ENCODE data around the gene TSPAN31. TPM values are rescaled to one million over a fixed set of nuclear protein-coding genes. Genes with fewer than 3 reads are reported as not detected.

TSPAN31 gene
- total RNA-seq, 2 donors from 2014 or later = 21.7 to 27.8 TPM

GRCh38 chr12:57715786-57716185, 29.1 kb upstream of the TSPAN31 start:
- no peaks in the 10 kb centered on the region for H3K27me3 ChIP-seq (ENCODE audit: control insufficient read depth, insufficient read depth, low read length, poor library complexity, severe bottlenecking)
- no peak overlapping the region for H3K4me3 ChIP-seq (ENCODE audit: low read length)
- H3K27ac ChIP-seq (ENCODE audit: low read depth, low read length) = no peak overlapping the region
- H3K9ac ChIP-seq (ENCODE audit: extremely low read depth, low read length, poor library complexity, severe bottlenecking) = no peak overlapping the region
- Mint-ChIP-seq H3K27ac (no peak overlapping the region), H3K4me3 (no peak overlapping the region), H3K9me3 (peaks cover 2% of the 10 kb centered on the region), H3K27me3 (ENCODE audit: insufficient read depth) (no peaks in the 10 kb centered on the region), H3K36me3 (ENCODE audit: low read depth) (peaks cover 50% of the 10 kb centered on the region), H3K4me1 (no peaks in the 10 kb centered on the region)
- no peaks in the 10 kb centered on the region for H3K4me1 ChIP-seq (ENCODE audit: control insufficient read depth, insufficient read depth, low read length)
- no peak for DNase-seq
- TF ChIP-seq CTCF (conservative IDR thresholded peaks at IDR 0.05) = no peak
- 97 to 98% methylated on average over 7 to 12 of the region's 12 CpGs for WGBS, 2 experiments (ENCODE audit: insufficient coverage in 1 of 2, insufficient read length in 1 of 2)
- H3K36me3 ChIP-seq (ENCODE audit: control insufficient read depth, insufficient read depth, low read length) = peaks cover 23% of the 10 kb centered on the region
- no peaks in the 10 kb centered on the region for H3K9me3 ChIP-seq (ENCODE audit: control insufficient read depth, low read length)

GRCh38 chr12:57716305-57716704, 28.5 kb upstream of the TSPAN31 start:
- no peaks in the 10 kb centered on the region for H3K27me3 Mint-ChIP-seq (ENCODE audit: insufficient read depth)
- peaks cover 53% of the 10 kb centered on the region for H3K36me3 Mint-ChIP-seq (ENCODE audit: low read depth)
- Histone ChIP-seq H3K9ac (ENCODE audit: extremely low read depth, low read length, poor library complexity, severe bottlenecking) (no peak overlapping the region), H3K27me3 (ENCODE audit: control insufficient read depth, insufficient read depth, low read length, poor library complexity, severe bottlenecking) (no peaks in the 10 kb centered on the region), H3K4me1 (ENCODE audit: control insufficient read depth, insufficient read depth, low read length) (no peaks in the 10 kb centered on the region), H3K4me3 (ENCODE audit: low read length) (no peak overlapping the region), H3K9me3 (ENCODE audit: control insufficient read depth, low read length) (no peaks in the 10 kb centered on the region), H3K27ac (ENCODE audit: low read depth, low read length) (no peak overlapping the region), H3K36me3 (ENCODE audit: control insufficient read depth, insufficient read depth, low read length) (peaks cover 27% of the 10 kb centered on the region)
- H3K4me1 Mint-ChIP-seq = no peaks in the 10 kb centered on the region
- peaks cover 2% of the 10 kb centered on the region for H3K9me3 Mint-ChIP-seq
- no peak overlapping the region for H3K27ac Mint-ChIP-seq
- H3K4me3 Mint-ChIP-seq = no peak overlapping the region
- 91 to 100% methylated on average over 2 to 4 of the region's 4 CpGs for WGBS, 2 experiments (ENCODE audit: insufficient coverage in 1 of 2, insufficient read length in 1 of 2)
- DNase-seq = no peak
- TF ChIP-seq CTCF (conservative IDR thresholded peaks at IDR 0.05) = no peak

GRCh38 chr12:57717131-57717530, 27.7 kb upstream of the TSPAN31 start:
- Mint-ChIP-seq H3K4me3 (no peak overlapping the region), H3K4me1 (no peaks in the 10 kb centered on the region), H3K27ac (no peak overlapping the region), H3K27me3 (ENCODE audit: insufficient read depth) (no peaks in the 10 kb centered on the region), H3K9me3 (no peaks in the 10 kb centered on the region), H3K36me3 (ENCODE audit: low read depth) (peaks cover 53% of the 10 kb centered on the region)
- Histone ChIP-seq H3K27me3 (ENCODE audit: control insufficient read depth, insufficient read depth, low read length, poor library complexity, severe bottlenecking) (no peaks in the 10 kb centered on the region), H3K9me3 (ENCODE audit: control insufficient read depth, low read length) (no peaks in the 10 kb centered on the region), H3K4me1 (ENCODE audit: control insufficient read depth, insufficient read depth, low read length) (no peaks in the 10 kb centered on the region), H3K4me3 (ENCODE audit: low read length) (no peak overlapping the region), H3K9ac (ENCODE audit: extremely low read depth, low read length, poor library complexity, severe bottlenecking) (no peak overlapping the region), H3K36me3 (ENCODE audit: control insufficient read depth, insufficient read depth, low read length) (peaks cover 27% of the 10 kb centered on the region), H3K27ac (ENCODE audit: low read depth, low read length) (no peak overlapping the region)
- no peak for TF ChIP-seq CTCF (conservative IDR thresholded peaks at IDR 0.05)
- no peak for DNase-seq
- 90 to 93% methylated on average over 3 to 5 of the region's 5 CpGs for WGBS, 2 experiments (ENCODE audit: insufficient coverage in 1 of 2, insufficient read length in 1 of 2)

Measured in endodermal cell (in vitro differentiated cells).